ENCODE data around the gene HEATR5B.

- TF ChIP-seq CTCF (IDR thresholded peaks at IDR 0.05; ENCODE audit: low read length): no peak
- no peak for TF ChIP-seq EZH2 (optimal IDR thresholded peaks at IDR 0.05; ENCODE audit: low read depth, low read length)
Observed at GRCh38 chr2:37125416-37125815, 41.2 kb upstream of the HEATR5B start.
